Left ventricle myocardium inferior (tissue), 1 donor: ENCODE measurements around the gene DNAJB13. TPM values are rescaled to one million over a fixed set of nuclear protein-coding genes. Genes with fewer than 3 reads are reported as not detected.

Source experiments
- DNase-seq: peaks from one replicate; pipeline ENCODE4 v3.0.0-alpha.2; 2020
- H3K27ac ChIP-seq: fragments of 200-600 bp; replicated peaks from 2 replicates; pipeline ENCODE4 v1.8.0; 2021
- H3K27me3 ChIP-seq: fragments of 200-600 bp; 2 replicates; pipeline ENCODE4 v1.8.0; 2021; ENCODE audit warnings: low read depth
- H3K36me3 ChIP-seq: fragments of 200-600 bp; 2 replicates; pipeline ENCODE4 v1.8.0; 2021
- H3K4me1 ChIP-seq: fragments of 200-600 bp; 2 replicates; pipeline ENCODE4 v1.8.0; 2021
- H3K4me3 ChIP-seq: fragments of 200-600 bp; 2 replicates; pipeline ENCODE4 v1.8.0; 2021; ENCODE audit warnings: mild to moderate bottlenecking, moderate library complexity
- H3K9me3 ChIP-seq: fragments of 200-600 bp; replicated peaks from 2 replicates; pipeline ENCODE4 v1.8.0; 2021
- intact Hi-C: fragments of 100-400 bp; cut with micrococcal nuclease; formaldehyde crosslinking; loops from one replicate; pipeline ENCODE4 v1.11.0; 2022
- total RNA-seq: library from RNA; stranded (reverse); fragmentation: NEBNext Ultra II Directional; extraction: Animal tissue kit (Norgen Biotek cat#: 25700); gene quantifications from one replicate; pipeline ENCODE4 v1.2.1, GENCODE V29; 2021
- TF ChIP-seq, protein P1 (sequence below): fragments of 200-600 bp; IDR thresholded peaks from 2 replicates; pipeline ENCODE4 v1.8.0; 2021; ENCODE audit warnings: antibody characterized with exemption, mild to moderate bottlenecking, borderline replicate concordance
- donor health status: DM: no; HTN: yes; CAD: no; lungs with severe emphysema.

The DNAJB13 gene
- total RNA-seq, 1 donor from 2014 or later: not detected

DNA sequence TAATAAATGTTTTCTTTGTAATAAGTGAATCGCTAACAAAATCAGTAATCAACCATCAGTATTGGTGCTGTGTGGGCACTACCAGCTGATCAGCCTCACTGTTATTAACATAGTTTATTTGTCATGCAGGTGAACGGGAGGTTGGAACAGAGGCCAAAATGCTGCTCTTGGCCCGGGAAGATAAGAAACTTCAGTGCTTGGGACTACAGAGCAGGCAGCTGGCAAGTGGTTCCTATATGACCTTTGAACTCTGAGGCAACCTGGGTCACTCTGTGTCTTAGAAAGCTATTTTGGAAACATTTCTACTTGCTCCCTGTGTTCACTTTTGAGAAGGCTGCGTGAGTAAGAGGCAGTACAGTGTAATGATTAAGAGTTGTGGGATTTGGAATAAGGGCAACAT is 36.5 kb upstream of the DNAJB13 start:
- Histone ChIP-seq H3K36me3 (peaks cover 97% of the 10 kb centered on the region), H3K27me3 (no peaks in the 10 kb centered on the region), H3K4me1 (no peaks in the 10 kb centered on the region), H3K4me3 (no peak overlapping the region), H3K9me3 (no peaks in the 10 kb centered on the region), H3K27ac (no peak overlapping the region)
- DNase-seq: no peak
- TF ChIP-seq, protein P1, sequence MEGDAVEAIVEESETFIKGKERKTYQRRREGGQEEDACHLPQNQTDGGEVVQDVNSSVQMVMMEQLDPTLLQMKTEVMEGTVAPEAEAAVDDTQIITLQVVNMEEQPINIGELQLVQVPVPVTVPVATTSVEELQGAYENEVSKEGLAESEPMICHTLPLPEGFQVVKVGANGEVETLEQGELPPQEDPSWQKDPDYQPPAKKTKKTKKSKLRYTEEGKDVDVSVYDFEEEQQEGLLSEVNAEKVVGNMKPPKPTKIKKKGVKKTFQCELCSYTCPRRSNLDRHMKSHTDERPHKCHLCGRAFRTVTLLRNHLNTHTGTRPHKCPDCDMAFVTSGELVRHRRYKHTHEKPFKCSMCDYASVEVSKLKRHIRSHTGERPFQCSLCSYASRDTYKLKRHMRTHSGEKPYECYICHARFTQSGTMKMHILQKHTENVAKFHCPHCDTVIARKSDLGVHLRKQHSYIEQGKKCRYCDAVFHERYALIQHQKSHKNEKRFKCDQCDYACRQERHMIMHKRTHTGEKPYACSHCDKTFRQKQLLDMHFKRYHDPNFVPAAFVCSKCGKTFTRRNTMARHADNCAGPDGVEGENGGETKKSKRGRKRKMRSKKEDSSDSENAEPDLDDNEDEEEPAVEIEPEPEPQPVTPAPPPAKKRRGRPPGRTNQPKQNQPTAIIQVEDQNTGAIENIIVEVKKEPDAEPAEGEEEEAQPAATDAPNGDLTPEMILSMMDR: no peak
- intact Hi-C loops: no loop called here

DNA sequence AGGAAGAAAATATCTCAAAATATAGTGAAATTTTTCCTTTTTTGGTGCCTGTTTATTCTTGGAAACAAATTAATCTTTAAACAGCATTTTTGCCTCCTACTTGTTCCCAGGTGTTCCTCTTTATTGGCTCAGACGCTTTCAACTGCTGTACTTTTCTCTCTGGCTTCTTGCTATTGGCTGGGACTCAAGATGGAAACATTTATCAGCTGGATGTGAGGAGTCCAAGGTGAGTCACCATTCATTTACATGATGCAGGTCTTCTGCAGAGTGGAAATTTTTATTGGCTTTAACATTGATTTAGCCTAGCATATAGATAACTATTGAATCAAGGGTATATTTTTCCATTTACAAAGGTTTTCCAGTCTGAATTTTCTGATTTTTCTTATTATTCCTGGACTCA is 34.4 kb upstream of the DNAJB13 start:
- no peak overlapping the region for H3K27ac ChIP-seq
- H3K9me3 ChIP-seq: no peaks in the 10 kb centered on the region
- H3K4me1 ChIP-seq: no peaks in the 10 kb centered on the region
- TF ChIP-seq, protein P1: no peak
- intact Hi-C loops: no loop called here
- H3K36me3 ChIP-seq: peaks cover 98% of the 10 kb centered on the region
- no peak for DNase-seq
- H3K4me3 ChIP-seq: no peak overlapping the region
- H3K27me3 ChIP-seq: no peaks in the 10 kb centered on the region

DNA sequence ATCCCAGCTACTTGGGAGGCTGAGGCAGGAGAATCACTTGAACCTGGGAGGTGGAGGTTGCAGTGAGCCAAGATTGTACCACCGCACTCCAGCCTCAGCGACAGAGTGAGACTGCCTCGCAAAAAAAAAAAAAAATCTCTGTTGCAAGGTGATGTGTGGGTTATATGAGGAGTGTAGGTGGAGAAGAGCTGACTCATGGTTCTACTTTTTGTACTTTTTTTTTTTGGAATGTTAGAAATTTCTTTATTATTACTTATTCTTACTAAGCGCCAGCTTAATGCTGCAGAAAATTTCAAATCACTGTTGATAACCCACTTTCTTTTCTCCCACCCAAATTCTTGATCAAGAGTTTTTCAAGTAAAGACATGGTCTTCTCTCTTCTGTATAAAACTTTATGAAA is 29.6 kb upstream of the DNAJB13 start:
- peaks cover 92% of the 10 kb centered on the region for H3K36me3 ChIP-seq
- no peak overlapping the region for H3K4me3 ChIP-seq
- H3K27ac ChIP-seq: no peak overlapping the region
- intact Hi-C loops: no loop called here
- H3K27me3 ChIP-seq: no peaks in the 10 kb centered on the region
- no peaks in the 10 kb centered on the region for H3K4me1 ChIP-seq
- DNase-seq: no peak
- no peaks in the 10 kb centered on the region for H3K9me3 ChIP-seq
- TF ChIP-seq, protein P1: no peak

DNA sequence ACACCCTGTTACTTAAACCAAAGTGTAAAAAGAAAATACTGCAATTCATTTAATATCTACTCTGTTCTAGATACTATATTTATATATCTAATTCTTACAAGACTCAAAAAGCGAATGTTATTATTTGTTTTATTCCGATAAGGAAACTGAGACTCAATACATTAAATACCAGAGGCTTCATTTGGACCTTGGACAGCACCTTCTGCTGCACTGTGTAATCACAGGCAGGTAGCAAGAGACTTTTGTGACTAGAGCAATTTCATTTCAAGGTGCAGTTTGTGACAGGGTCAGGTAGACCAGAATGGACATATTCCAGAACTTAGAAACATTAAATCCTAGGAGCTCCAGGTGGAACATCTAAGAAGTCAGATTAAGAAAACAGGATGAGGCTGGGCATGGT is 21.4 kb upstream of the DNAJB13 start:
- TF ChIP-seq, protein P1: no peak

DNA sequence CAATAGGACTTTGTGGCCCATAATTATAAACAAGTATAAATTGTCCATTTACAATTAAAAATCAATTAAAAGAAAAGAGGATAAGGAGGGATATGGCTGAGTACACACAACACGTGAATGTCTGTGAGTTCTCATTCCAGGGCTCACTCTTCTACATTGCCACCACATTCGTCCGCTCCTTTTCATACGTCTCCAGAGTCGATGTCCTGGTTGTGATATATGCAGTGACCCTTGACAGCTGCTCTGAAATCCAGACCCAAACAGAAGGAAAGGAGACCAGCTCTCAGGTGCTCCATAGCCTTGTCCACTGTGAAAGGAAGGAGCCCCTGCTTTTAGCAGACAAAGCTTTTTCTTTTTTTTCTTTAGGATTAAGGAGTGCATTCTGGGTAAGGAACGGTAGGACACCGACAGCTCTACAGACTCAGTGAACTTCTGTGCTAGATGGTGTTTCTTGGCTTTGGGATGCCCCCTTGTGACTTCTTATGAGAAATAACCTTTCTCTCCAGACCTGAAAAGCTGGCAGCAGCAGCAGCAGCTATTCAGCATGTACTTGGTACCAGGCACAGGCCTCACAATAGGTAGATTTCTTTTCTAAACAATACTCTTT is 19.7 kb upstream of the DNAJB13 start:
- TF ChIP-seq, protein P1: peak; percentile 39
- Histone ChIP-seq H3K9me3 (no peaks in the 10 kb centered on the region), H3K4me3 (no peak overlapping the region), H3K4me1 (peaks cover 7% of the 10 kb centered on the region), H3K27ac (no peak overlapping the region), H3K27me3 (no peaks in the 10 kb centered on the region), H3K36me3 (peaks cover 70% of the 10 kb centered on the region)
- no peak for DNase-seq
- intact Hi-C loops: no loop called here

More for the DNA sequence above, 21.4 kb upstream of the DNAJB13 start:
- H3K4me1 ChIP-seq: peaks cover 7% of the 10 kb centered on the region
- no peak overlapping the region for H3K4me3 ChIP-seq
- peaks cover 82% of the 10 kb centered on the region for H3K36me3 ChIP-seq
- H3K9me3 ChIP-seq: no peaks in the 10 kb centered on the region
- intact Hi-C loops: no loop called here
- no peak for DNase-seq
- no peaks in the 10 kb centered on the region for H3K27me3 ChIP-seq
- no peak overlapping the region for H3K27ac ChIP-seq

DNA sequence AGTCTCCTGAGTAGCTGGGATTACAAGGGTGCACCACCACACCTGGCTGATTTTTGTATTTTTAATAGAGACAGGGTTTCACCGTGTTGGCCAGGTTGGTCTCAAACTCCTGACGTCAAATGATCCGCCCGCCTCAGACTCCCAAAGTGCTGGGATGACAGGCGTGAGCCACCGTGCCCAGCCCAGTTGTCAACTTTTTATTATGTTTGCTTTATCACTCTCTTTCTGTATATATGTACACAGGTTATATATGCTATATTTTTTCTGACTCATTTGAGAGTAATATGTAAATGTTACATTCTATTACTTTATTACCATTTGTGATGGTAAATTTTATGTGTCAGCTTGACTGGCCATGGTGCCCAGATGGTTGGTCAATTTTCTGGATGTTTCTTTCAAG is 18.9 kb upstream of the DNAJB13 start:
- H3K4me3 ChIP-seq: no peak overlapping the region
- H3K4me1 ChIP-seq: peaks cover 7% of the 10 kb centered on the region
- TF ChIP-seq, protein P1: no peak
- H3K27ac ChIP-seq: no peak overlapping the region
- DNase-seq: no peak
- no peaks in the 10 kb centered on the region for H3K9me3 ChIP-seq
- no peaks in the 10 kb centered on the region for H3K27me3 ChIP-seq
- intact Hi-C loops: no loop called here
- peaks cover 62% of the 10 kb centered on the region for H3K36me3 ChIP-seq
